ENCODE measurements around the gene PTPN6. TPM values are rescaled to one million over a fixed set of nuclear protein-coding genes. Genes with fewer than 3 reads are reported as not detected.

The PTPN6 gene
- total RNA-seq, 1 experiment from 2014 or later = not detected

DNA sequence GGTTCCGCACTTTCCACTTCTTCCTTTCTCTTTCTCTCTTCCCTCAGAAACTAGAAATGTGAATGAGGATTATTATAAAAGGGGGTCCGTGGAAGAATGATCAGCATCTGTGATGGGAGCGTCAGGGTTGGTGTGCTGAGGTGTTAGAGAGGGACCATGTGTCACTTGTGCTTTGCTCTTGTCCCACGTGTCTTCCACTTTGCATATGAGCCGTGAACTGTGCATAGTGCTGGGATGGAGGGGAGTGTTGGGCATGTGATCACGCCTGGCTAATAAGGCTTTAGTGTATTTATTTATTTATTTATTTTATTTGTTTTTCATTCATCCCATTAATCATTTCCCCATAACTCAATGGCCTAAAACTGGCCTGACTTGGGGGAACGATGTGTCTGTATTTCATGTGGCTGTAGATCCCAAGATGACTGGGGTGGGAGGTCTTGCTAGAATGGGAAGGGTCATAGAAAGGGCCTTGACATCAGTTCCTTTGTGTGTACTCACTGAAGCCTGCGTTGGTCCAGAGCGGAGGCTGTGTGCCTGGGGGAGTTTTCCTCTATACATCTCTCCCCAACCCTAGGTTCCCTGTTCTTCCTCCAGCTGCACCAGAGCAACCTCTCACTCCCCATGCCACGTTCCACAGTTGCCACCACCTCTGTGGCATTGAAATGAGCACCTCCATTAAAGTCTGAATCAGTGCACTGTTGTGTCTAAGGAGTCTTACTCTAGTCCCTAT, 28.0 kb upstream of the PTPN6 start:
- DNase-seq (ENCODE audit: low read depth) = no peak

DNA sequence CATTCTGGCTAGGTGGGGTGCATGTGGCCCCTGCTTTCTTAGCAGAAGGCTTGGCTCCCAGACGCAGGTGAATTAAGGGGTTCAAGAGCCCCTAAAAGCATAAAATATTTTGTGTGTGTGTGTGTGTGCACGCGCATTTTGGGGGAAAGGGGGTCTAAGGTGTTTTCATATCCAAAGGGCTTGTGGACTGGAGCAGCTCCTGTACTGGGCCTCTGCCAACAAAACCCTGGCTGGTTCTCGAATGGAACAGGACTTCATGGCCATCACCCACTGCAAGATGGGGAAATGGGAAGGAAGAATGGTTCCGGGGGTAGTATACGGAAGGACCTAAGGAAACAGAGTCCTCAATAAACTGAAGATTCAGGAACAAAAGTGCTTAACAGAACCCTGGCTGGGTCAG, 27.3 kb upstream of the PTPN6 start:
- no peak for DNase-seq (ENCODE audit: low read depth)

DNA sequence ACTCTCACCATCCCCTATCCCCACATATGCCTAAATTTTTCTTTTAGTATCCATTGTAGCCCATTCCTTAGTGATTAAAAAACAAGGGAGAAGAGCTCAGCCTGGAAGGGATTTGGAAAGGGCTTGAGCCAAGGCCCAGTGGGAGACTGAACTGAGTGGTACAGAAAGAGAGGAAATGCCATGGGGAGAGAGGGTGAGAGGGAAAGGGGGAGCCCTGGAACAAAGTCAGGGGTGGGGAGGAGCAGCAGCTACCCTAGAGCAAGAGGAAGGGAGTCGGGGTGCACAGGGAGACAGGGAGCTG, 26.0 kb upstream of the PTPN6 start:
- no peak for DNase-seq (ENCODE audit: low read depth)

DNA sequence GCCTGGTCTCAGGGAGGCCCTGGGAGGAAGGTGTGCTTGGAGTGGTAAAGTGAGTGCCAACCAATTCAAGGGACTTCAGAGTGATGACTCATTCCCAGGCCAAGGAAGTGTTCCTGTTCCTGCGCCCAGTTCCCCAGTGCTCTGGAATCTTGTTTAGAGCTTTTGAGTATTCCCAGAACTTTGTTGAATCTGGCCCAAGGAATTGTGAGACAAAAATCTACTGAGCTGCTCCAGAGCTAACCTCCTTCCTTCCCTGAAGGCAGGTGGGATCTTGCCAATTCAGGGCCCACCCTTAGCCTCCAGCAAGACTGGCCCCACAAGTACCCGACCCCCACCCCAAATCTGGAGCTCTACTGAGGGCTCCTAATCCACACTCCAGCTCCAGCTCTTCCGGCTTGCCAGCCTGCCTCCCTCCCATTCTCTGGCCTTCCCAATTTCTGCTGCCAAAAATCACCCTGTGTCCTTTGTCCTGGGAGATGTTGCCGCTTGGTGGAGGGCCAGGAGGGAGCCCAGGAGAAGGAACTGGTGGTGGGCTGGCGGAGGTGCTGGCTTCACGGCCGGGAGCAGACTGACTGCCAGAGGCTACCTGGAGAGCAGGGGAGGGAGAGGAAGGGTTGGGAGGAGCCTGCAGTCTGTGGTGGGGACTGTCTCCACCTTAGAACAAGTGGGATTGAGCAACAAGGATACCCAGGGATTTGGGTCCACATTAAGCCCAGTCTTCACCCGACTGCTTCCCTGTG, 25.4 kb upstream of the PTPN6 start:
- peak; percentile 91 for DNase-seq (ENCODE audit: low read depth)

DNA sequence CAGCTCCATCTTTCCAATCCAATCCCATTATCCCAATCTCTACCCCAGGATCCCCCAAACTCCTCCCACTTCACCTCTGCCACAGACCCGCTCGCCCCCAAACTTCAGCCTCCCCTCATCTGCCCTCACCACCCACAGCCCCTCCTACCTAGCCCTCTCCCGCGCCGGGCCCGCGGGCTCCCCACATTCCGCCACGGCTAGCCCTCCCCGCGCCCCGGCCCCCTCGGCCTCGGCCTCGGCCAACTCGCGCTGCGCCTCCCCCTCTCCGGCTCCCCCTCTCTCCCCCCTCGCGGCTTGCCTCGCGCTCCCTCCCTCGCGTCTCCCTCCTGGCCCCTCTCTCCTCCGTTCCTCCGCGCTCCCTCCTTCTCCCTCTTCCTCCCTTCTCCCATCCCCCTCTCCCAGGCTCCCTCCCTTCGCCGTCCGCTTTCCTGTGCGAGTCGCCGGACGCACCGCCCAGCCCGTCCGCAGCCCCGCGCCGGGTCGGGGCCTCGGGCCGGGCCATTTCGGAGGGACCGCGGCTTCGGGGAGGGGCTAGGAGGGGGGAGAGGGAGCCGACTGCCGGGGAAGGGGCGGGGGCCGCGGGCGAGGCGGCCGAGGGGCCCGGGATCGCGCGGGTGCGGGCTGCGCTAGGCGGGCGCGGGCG, 23.7 kb upstream of the PTPN6 start, which contains the start of gene ATN1:
Gene ATN1, plus strand, starts transcription at position 581 of the 643 bp plus-strand sequence. CDS start 6,043 bp downstream, outside the sequence.
- DNase-seq (ENCODE audit: low read depth) = peak; percentile 74

DNA sequence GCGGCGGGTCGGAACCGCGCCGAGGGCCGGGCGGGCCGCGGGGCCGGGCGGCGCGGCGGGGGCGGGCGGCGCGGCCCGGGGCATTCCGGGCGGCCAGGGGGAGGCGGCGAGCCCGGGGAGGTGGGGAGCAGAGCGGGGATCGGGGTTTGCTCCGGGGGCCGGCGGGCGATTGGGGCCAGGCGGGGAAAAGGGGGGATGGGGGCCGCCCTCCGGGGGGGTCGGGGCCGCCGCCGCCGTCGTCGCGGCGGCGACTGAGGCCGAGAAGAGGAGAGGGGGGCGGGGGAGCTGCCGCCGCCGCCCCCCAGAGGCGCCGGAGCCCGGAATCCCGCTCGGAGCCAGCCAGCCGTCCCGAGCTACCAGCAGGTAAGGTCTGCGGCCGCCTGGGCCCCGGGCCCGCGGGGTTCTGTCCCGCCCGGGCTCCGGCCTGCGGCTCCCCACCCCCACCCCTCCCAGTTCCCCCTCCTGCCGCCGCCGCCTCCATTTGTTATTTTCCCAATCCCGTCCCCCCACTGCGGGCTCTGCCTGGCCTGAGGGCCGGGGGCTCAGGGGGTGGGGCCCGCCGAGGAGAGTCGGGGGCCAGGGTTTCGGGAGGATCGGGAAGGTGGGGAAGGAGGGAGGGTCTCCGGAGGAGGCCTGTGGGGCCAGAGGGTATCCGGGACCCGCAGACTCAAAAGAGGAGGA, 23.0 kb upstream of the PTPN6 start:
- no peak for DNase-seq (ENCODE audit: low read depth)

DNA sequence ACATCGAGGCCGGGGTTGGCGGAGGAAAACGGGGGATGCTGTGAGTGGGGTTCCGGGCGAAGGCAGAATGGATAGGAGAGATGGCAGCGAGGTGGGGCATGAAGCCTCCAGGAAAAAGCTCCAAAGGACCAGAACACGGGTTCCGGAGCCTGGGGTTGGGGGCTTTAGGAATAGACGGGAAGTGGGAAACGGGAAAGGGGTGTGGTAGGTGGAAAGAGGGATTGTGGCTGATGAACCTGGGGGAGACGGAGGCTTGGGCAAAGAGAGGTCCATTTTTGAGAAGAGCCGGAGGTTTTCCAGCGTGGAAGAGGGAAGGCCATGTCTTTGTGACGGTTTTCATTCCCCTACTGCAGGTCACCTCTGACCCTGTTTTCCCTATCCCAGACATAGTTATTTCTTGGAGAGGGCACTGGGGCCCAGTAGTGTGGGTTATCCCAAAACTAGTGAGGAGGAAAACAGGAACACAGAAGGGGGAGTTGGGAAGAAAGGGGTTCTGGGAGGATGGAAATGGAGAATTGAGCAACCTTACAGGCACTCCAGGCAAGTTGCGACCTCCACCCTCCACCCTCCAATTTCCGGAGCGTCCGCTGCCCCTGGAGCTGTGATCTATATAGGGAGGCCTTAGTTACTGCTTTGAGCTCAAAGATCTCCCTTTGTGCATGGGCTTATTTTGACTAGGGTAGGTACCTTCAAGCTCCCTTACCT, 22.3 kb upstream of the PTPN6 start:
- DNase-seq (ENCODE audit: low read depth) = no peak

DNA sequence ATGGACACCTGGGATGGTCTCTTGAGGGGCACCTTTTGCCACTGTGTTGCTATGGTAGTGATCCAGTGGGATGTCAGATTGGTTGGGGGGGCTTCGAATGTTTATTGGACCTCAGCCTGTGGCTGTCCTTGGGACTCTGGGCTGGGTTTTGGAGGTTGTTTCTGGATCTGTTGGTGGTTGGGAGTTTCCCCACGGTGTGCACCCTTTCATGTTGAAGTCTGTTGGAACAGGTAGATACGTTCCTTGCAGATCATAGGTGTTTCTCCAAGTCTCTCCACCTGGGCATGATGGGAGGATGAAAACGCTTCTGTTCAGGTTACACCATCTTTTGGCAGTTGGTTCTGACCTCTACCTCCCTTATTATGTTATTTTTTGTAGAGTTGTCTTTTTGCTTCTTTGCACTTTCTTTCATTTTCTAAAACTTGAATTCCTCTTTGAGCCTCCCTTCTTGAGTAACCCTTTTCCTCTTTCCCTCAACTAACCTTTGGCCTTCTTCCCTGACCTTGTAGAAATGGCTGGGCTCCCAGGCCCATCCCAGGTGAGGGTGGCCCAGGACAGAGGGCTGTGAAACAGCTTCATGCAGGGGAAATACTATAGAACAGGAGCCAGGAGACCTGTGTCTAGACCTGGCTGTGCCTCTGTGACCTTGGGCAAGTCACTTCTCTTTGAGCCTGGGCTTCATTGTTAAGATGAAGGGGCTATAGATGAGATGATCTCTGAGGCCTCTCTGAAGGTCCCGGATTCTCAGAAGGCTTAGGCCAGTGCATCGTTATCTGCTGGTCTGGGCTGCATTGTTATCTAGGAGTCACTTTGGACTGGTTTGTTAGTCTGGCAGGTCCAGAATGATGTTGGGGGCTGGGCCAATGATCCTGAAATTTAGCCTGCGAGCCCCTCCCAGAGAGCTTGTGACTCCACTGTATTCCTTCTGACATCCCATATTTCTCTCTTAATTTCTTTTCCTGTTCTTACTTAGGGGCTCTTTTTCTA, 21.4 kb upstream of the PTPN6 start:
- no peak for DNase-seq (ENCODE audit: low read depth)

DNA sequence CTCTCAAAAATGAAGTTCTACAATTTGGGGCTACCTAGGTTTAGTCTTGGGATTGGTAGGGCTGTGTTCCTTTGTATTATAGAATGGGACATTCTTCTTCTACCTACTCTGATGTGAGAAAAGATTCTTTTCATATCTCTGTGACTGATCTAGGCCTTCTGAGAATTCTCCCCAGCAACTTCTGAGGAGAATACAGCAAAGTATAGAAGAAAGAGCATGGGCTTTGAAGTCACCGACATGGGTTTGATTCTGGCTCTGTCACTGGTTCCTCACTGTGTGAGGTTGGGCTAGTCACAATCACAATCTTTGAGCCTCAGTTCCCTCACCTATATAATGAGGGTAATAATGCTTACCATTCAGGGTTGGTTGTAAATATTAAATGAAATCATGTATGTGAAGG, 18.4 kb upstream of the PTPN6 start:
- DNase-seq (ENCODE audit: low read depth) = no peak

DNA sequence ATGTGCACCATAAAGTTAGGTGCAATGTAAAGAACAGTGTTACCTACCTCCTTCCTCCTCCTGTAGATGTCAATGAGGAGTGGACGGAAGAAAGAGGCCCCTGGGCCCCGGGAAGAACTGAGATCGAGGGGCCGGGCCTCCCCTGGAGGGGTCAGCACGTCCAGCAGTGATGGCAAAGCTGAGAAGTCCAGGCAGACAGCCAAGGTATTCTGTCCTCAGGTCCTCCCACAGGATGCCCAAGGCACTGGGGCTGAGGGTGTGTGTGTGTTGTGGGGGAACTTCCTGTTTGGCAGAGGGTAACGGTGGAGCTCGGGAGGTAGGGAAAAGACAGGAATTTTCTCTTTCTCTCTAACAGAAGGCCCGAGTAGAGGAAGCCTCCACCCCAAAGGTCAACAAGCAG, 17.0 kb upstream of the PTPN6 start:
- no peak for DNase-seq (ENCODE audit: low read depth)

DNA sequence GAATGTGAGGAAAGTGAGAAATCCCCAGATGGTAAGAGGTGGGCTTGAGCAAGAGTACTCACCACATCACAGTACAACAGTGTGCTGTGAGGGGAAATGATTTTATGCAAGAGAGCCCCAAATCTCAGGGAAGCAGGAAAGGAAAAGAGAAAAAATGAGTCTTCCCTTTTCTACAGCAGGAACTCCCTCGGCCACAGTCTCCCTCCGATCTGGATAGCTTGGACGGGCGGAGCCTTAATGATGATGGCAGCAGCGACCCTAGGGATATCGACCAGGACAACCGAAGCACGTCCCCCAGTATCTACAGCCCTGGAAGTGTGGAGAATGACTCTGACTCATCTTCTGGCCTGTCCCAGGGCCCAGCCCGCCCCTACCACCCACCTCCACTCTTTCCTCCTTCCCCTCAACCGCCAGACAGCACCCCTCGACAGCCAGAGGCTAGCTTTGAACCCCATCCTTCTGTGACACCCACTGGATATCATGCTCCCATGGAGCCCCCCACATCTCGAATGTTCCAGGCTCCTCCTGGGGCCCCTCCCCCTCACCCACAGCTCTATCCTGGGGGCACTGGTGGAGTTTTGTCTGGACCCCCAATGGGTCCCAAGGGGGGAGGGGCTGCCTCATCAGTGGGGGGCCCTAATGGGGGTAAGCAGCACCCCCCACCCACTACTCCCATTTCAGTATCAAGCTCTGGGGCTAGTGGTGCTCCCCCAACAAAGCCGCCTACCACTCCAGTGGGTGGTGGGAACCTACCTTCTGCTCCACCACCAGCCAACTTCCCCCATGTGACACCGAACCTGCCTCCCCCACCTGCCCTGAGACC, 15.6 kb upstream of the PTPN6 start:
- no peak for DNase-seq (ENCODE audit: low read depth)

DNA sequence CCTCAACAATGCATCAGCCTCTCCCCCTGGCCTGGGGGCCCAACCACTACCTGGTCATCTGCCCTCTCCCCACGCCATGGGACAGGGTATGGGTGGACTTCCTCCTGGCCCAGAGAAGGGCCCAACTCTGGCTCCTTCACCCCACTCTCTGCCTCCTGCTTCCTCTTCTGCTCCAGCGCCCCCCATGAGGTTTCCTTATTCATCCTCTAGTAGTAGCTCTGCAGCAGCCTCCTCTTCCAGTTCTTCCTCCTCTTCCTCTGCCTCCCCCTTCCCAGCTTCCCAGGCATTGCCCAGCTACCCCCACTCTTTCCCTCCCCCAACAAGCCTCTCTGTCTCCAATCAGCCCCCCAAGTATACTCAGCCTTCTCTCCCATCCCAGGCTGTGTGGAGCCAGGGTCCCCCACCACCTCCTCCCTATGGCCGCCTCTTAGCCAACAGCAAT, 14.9 kb upstream of the PTPN6 start:
- no peak for DNase-seq (ENCODE audit: low read depth)

DNA sequence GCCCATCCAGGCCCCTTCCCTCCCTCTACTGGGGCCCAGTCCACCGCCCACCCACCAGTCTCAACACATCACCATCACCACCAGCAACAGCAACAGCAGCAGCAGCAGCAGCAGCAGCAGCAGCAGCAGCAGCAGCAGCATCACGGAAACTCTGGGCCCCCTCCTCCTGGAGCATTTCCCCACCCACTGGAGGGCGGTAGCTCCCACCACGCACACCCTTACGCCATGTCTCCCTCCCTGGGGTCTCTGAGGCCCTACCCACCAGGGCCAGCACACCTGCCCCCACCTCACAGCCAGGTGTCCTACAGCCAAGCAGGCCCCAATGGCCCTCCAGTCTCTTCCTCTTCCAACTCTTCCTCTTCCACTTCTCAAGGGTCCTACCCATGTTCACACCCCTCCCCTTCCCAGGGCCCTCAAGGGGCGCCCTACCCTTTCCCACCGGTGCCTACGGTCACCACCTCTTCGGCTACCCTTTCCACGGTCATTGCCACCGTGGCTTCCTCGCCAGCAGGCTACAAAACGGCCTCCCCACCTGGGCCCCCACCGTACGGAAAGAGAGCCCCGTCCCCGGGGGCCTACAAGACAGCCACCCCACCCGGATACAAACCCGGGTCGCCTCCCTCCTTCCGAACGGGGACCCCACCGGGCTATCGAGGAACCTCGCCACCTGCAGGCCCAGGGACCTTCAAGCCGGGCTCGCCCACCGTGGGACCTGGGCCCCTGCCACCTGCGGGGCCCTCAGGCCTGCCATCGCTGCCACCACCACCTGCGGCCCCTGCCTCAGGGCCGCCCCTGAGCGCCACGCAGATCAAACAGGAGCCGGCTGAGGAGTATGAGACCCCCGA, 14.3 kb upstream of the PTPN6 start:
- DNase-seq (ENCODE audit: low read depth) = no peak

DNA sequence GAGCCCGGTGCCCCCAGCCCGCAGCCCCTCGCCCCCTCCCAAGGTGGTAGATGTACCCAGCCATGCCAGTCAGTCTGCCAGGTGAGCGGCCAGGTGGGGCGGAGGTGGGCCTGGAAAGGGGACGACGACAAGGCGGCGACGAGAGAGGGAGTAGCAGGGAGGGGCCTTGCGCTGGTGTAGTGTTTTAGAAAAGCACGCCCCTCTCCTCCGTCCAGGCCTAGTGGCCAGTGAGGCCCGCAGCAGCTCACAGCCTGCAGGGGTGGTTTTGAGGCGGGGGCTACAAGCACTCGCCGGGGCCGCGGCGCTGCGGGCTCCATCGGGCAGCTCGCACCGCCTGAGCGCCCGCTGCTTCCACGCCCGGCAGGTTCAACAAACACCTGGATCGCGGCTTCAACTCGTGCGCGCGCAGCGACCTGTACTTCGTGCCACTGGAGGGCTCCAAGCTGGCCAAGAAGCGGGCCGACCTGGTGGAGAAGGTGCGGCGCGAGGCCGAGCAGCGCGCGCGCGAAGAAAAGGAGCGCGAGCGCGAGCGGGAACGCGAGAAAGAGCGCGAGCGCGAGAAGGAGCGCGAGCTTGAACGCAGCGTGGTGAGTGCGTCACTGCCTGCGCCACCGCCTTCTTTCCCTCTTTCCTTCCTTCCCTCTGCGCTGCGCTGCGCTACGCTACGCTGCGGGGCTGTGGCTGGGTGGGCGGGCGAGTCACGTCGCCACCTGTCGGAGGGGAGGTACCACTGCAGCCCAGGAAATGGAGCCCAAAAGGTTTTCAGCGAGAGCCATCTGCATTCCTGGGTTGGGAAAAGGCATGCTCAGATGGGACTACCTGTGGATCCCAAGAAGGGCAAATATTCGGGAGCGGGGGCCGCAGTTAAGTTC, 13.4 kb upstream of the PTPN6 start:
- DNase-seq (ENCODE audit: low read depth) = peak; percentile 99

DNA sequence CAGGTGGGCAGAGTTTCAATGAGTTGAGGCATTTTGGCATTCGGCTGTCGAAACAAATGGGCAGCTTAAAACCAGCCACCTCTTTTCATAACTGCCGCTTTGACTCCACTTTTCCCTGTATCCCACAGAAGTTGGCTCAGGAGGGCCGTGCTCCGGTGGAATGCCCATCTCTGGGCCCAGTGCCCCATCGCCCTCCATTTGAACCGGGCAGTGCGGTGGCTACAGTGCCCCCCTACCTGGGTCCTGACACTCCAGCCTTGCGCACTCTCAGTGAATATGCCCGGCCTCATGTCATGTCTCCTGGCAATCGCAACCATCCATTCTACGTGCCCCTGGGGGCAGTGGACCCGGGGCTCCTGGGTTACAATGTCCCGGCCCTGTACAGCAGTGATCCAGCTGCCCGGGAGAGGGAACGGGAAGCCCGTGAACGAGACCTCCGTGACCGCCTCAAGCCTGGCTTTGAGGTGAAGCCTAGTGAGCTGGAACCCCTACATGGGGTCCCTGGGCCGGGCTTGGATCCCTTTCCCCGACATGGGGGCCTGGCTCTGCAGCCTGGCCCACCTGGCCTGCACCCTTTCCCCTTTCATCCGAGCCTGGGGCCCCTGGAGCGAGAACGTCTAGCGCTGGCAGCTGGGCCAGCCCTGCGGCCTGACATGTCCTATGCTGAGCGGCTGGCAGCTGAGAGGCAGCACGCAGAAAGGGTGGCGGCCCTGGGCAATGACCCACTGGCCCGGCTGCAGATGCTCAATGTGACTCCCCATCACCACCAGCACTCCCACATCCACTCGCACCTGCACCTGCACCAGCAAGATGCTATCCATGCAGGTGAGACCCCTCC, 12.6 kb upstream of the PTPN6 start:
- no peak for DNase-seq (ENCODE audit: low read depth)

DNA sequence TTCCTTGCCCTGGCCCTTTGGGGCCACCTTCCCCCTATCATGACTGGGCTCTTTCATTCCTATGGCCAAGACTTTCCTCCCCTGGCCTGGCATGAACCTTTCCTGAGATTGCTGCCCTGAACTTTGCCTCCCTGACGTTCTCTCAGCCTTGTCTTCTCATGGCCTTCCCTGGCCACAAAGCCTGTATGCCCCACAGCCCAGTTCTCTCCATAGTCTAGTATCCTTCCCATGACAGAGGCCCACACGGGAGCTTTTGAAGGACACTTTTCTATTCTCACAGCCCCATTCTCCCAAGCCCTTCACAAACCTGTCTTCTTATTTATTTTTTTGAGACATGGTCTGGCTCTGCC, 12.0 kb upstream of the PTPN6 start:
- no peak for DNase-seq (ENCODE audit: low read depth)

DNA sequence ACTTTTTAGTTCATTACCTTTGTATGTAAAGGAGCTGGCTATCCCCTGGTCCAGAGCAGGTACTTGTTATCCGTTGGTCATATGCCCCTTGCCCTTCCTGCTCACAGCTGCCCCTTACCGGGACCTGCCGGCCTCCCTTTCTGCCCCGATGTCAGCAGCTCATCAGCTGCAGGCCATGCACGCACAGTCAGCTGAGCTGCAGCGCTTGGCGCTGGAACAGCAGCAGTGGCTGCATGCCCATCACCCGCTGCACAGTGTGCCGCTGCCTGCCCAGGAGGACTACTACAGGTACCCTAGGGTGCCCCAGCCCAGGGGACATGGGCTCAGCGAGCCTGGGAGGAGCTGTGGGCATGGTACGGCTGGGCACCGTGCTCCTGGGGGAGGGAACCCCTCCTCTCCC, 9.9 kb upstream of the PTPN6 start:
- no peak for DNase-seq (ENCODE audit: low read depth)

All from Daoy (cell line).